Keratinocyte (primary cell): ENCODE data around the gene AFF4. TPM values are rescaled to one million over a fixed set of nuclear protein-coding genes. Genes with fewer than 3 reads are reported as not detected.

Experiments
- DNase-seq: peaks from one replicate; pipeline ENCODE4 v3.0.0-alpha.2; 2011; ENCODE audit warnings: low read depth, missing footprints, low spot score
- FAIRE-seq: peaks from 2 replicates; lab custom pipeline; 2011; peaks lifted over from hg19 to GRCh38; lab: Jason Lieb, UNC
- H2AFZ ChIP-seq: 2 replicates; pipeline ENCODE4 v1.6.0; 2012; ENCODE audit warnings: low read length, control low read depth, inconsistent platforms; ENCODE audit not compliant: control insufficient read depth
- H3K27ac ChIP-seq: 2 replicates; pipeline ENCODE4 v1.5.1; 2011; ENCODE audit warnings: low read length; ENCODE audit not compliant: control insufficient read depth, insufficient read depth
- H3K27me3 ChIP-seq: 3 replicates; pipeline ENCODE4 v1.6.0; 2011; ENCODE audit warnings: low read length; ENCODE audit not compliant: control insufficient read depth, insufficient read depth; ENCODE audit errors: extremely low read depth
- H3K36me3 ChIP-seq, 2 experiments: 2 replicates in 1 of 2; 3 replicates in 1 of 2; pipeline ENCODE4 v1.5.1; 2011; ENCODE audit warnings: low read length in 2 of 2, mild to moderate bottlenecking in 1 of 2; ENCODE audit not compliant: control insufficient read depth in 2 of 2, insufficient read depth in 2 of 2; ENCODE audit errors: extremely low read depth in 1 of 2
- H3K4me1 ChIP-seq: 3 replicates; pipeline ENCODE4 v1.5.1; 2011; ENCODE audit warnings: low read length; ENCODE audit not compliant: control insufficient read depth, insufficient read depth; ENCODE audit errors: extremely low read depth
- H3K4me2 ChIP-seq: 3 replicates; pipeline ENCODE4 v1.6.0; 2011; ENCODE audit warnings: low read depth, low read length; ENCODE audit not compliant: control insufficient read depth, insufficient read depth; ENCODE audit errors: extremely low read depth
- H3K4me3 ChIP-seq, 3 experiments: fragments of 200-600 bp in 1 of 3; sonication (generic) in 1 of 3; 2 replicates in 2 of 3; 3 replicates in 1 of 3; pipeline ENCODE4 v1.5.1; 2011 to 2016; ENCODE audit warnings: low read length in 3 of 3, mild to moderate bottlenecking in 3 of 3, control low read depth in 2 of 3, inconsistent platforms in 1 of 3, low read depth in 1 of 3, mixed read lengths in 1 of 3, mixed run types in 1 of 3, moderate library complexity in 1 of 3; ENCODE audit not compliant: control insufficient read depth in 2 of 3, insufficient read depth in 2 of 3; ENCODE audit errors: extremely low read depth in 1 of 3
- H3K79me2 ChIP-seq: 2 replicates; pipeline ENCODE4 v1.6.0; 2012; ENCODE audit warnings: low read length; ENCODE audit not compliant: control insufficient read depth, insufficient read depth
- H3K9ac ChIP-seq: 3 replicates; pipeline ENCODE4 v1.6.0; 2011; ENCODE audit warnings: low read length; ENCODE audit not compliant: control insufficient read depth, insufficient read depth; ENCODE audit errors: extremely low read depth
- H3K9me1 ChIP-seq: 3 replicates; pipeline ENCODE4 v1.6.0; 2011; ENCODE audit warnings: low read length; ENCODE audit not compliant: control insufficient read depth, insufficient read depth; ENCODE audit errors: extremely low read depth
- H3K9me3 ChIP-seq: 2 replicates; pipeline ENCODE4 v1.5.1; 2012; ENCODE audit warnings: low read depth, low read length; ENCODE audit not compliant: control insufficient read depth
- H4K20me1 ChIP-seq: 3 replicates; pipeline ENCODE4 v1.6.0; 2011; ENCODE audit warnings: low read length; ENCODE audit not compliant: control insufficient read depth, insufficient read depth; ENCODE audit errors: extremely low read depth
- EZH2 ChIP-seq: IDR thresholded peaks from one replicate; pipeline ENCODE4 v1.6.1; 2012; ENCODE audit warnings: inconsistent platforms, mild to moderate bottlenecking, low read length, moderate library complexity
- dilution Hi-C: fragments of 300-500 bp; cut with MboI; formaldehyde crosslinking; loops from one replicate; pipeline ENCODE4 v1.7.0; 2020; ENCODE audit warnings: low sequenced_read_pairs; ENCODE audit not compliant: extremely low pct_ligation_motif_present
- polyA plus RNA-seq, 5 experiments: library from polyadenylated mRNA; depleted of rRNA in 3 of 5; stranded (reverse) in 3 of 5; stranded (forward) in 1 of 5; unstranded in 1 of 5; fragments of >200 nt; gene quantifications; 1 replicate in 1 of 5; 2 replicates in 3 of 5; 3 replicates in 1 of 5; pipeline versions ENCODE4 v1.2.1 to v1.2.3, GENCODE V29; 2011 to 2012; ENCODE audit warnings: missing spikeins in 2 of 5, low read depth in 1 of 5, low replicate concordance in 1 of 5
- TF ChIP-seq, protein P1 (sequence below), 3 experiments: IDR thresholded peaks in 1 of 3; conservative IDR thresholded peaks in 1 of 3; optimal IDR thresholded peaks in 1 of 3; 2 replicates in 2 of 3; 3 replicates in 1 of 3; pipeline versions ENCODE3 to v1.5.1; 2011; ENCODE audit warnings: low read length in 3 of 3, mild to moderate bottlenecking in 3 of 3, moderate library complexity in 2 of 3, control low read depth in 1 of 3, inconsistent platforms in 1 of 3; ENCODE audit not compliant: insufficient read depth in 2 of 3; ENCODE audit errors: extremely low read depth in 1 of 3

AFF4 gene
- polyA plus RNA-seq, 1 donor (not counting 4 experiments of a cell fraction or from before 2014, with no cell fraction given): 51.3 TPM

DNA sequence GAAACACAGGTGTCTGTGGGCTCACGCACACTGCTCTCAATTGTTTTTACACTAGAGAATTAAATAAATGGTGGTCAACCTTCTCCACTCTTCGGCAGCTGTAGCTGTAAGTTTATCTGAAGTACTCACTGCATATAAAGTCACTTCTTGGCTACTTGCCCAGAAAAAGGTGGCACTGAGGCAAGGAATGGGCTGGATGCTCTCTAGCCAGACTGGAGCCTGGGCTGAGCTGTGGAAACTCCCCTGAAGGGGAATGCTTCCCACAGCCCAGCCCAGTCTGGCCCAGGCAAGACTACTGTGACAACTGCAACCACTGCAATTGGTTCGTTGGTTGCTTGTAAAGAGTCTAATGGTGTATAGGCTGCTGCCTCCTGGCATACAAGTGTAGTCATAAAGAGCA, 85.5 kb downstream of the AFF4 start:
- Histone ChIP-seq H4K20me1 (no peaks in the 10 kb centered on the region), H3K79me2 (no peaks in the 10 kb centered on the region), H3K9me1 (no peaks in the 10 kb centered on the region), H3K9ac (no peak overlapping the region), H3K9me3 (no peaks in the 10 kb centered on the region), H3K27ac (no peak overlapping the region), H2AFZ (no peak overlapping the region), H3K4me2 (no peak overlapping the region), H3K27me3 (no peaks in the 10 kb centered on the region), H3K36me3 (peaks cover 11 to 26% of the 10 kb centered on the region in 2 experiments), H3K4me1 (no peaks in the 10 kb centered on the region), H3K4me3 (no peak overlapping the region)
- FAIRE-seq: no peak
- TF ChIP-seq, protein P1, sequence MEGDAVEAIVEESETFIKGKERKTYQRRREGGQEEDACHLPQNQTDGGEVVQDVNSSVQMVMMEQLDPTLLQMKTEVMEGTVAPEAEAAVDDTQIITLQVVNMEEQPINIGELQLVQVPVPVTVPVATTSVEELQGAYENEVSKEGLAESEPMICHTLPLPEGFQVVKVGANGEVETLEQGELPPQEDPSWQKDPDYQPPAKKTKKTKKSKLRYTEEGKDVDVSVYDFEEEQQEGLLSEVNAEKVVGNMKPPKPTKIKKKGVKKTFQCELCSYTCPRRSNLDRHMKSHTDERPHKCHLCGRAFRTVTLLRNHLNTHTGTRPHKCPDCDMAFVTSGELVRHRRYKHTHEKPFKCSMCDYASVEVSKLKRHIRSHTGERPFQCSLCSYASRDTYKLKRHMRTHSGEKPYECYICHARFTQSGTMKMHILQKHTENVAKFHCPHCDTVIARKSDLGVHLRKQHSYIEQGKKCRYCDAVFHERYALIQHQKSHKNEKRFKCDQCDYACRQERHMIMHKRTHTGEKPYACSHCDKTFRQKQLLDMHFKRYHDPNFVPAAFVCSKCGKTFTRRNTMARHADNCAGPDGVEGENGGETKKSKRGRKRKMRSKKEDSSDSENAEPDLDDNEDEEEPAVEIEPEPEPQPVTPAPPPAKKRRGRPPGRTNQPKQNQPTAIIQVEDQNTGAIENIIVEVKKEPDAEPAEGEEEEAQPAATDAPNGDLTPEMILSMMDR (optimal IDR thresholded peaks at IDR 0.05 in 1 of 3, IDR thresholded peaks at IDR 0.05 in 1 of 3, conservative IDR thresholded peaks at IDR 0.05 in 1 of 3; ENCODE audit: extremely low read depth in 1 of 3, insufficient read depth in 2 of 3, low read length in 3 of 3): no peak
- TF ChIP-seq EZH2: no peak
- dilution Hi-C loops: no loop called here
- DNase-seq: no peak

- Histone ChIP-seq H3K4me3 (no peak overlapping the region), H3K27ac (no peak overlapping the region), H3K9ac (no peak overlapping the region), H3K79me2 (no peaks in the 10 kb centered on the region), H3K36me3 (peaks cover 11 to 23% of the 10 kb centered on the region in 2 experiments), H3K4me1 (no peaks in the 10 kb centered on the region), H3K9me1 (no peaks in the 10 kb centered on the region), H3K27me3 (no peaks in the 10 kb centered on the region), H4K20me1 (no peaks in the 10 kb centered on the region), H2AFZ (no peak overlapping the region), H3K9me3 (no peaks in the 10 kb centered on the region), H3K4me2 (no peak overlapping the region)
- TF ChIP-seq, protein P1 (optimal IDR thresholded peaks at IDR 0.05 in 1 of 3, IDR thresholded peaks at IDR 0.05 in 1 of 3, conservative IDR thresholded peaks at IDR 0.05 in 1 of 3; ENCODE audit: extremely low read depth in 1 of 3, insufficient read depth in 2 of 3, low read length in 3 of 3): no peak
- TF ChIP-seq EZH2: no peak
- FAIRE-seq (no peak), DNase-seq (no peak)
- dilution Hi-C loops: no loop called here
These were observed 86.0 kb downstream of the AFF4 start for GRCh38 chr5:132877466-132877865.
